NK-92 (cell line): ENCODE data around the gene ZNF136.

Source experiments
- DNase-seq: peaks from one replicate; lab custom pipeline; 2025; ENCODE audit not compliant: unreplicated experiment; lab: John Stamatoyannopoulos, UW

Gene ZNF136

GRCh38 chr19:12187625-12188024 lies 24.7 kb downstream of the ZNF136 start:
- no peak for DNase-seq

DNA sequence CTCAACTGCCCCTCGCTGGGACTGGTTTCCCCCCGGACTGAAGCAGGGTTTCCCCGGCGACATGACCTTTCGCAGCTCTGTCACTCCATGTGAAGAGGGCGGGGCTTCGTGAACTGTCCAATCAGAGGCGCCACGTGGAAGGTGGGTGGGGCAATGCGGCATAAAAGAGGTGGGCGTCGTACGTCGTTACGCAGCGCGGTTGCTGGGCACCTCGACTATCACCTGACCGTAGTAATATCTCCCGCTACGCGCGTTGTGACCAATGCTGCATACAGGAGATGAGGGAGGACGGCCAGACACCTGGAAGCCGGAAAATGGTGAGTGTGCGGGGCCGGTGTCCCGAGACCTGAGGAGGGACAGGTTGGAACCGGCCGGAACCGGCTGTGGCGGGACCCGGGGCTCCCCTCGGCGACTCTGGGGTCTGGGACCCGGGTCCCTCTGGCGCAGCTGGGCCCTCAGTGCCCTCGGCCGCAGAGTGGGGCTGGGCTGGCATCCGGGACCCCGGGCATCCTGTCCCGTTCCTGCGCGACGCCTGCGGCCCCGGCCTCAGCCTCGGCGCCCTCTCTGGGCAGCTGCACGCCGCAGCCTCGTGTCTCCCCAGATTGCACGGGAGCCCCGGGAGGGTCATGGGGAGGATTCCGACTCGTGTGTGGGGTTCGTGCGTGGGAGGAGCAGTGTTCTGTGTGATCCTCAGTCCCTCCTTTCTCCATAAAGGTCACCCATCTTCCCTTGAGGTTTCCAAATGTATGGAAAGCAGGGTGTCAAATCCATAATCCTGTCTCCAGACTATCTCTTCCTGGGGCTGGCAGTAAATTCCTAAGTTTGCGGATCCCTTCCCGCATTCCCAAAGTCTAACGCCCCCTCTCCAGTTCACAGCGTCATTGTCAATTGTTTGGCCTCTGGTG lies 32.2 kb downstream of the ZNF136 start:
- DNase-seq = no peak

DNA sequence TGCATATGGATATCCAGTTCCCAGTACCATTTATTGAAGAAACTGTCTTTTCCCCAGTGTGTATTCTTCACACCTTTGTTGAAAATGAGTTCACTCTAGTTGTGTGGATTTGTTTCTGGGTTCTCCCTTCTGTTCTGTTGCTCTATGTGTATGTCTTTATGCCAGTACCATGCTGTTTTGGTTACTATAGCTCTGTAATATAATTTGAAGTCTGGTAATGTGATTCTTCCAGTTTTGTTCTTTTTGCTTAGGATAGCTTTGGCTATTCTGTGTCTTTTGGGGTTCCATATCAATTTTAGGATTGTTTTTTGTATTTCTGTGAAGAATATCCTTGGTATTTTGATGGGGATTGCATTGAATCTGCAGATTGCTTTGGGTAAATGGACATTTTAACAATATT lies 35.2 kb downstream of the ZNF136 start:
- DNase-seq = no peak

DNA sequence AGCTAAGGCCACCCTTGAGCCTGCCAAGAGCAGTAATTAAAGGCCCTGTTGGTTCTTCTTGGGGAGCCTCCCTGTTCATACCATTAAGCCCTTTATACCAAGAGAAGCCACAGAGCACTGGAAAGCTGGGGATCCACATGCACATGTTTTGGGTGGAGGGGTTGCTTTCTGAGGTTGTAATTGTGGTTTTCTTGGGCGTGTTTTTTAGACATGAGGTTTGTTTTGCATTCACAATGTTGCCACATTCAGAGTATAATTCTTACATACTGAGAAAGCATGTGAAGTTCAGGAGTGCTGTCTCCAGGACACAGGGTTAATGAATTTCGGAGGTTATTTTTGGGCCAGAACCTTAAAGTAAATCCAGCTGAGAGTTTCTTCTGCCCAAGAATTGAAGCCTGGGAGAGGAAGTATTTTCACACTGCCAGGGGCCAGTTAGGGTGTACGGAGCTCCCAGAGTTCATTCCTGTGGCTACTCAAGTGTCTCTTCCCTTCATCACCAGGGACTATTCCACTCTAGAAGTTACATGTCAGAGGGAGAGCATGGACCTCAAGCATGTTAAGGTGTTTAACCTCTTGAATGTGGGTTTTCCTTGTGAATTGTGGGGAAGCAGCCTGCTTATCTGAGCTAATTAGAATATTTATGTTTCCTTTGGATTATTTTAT lies 37.0 kb downstream of the ZNF136 start:
- DNase-seq = no peak

DNA sequence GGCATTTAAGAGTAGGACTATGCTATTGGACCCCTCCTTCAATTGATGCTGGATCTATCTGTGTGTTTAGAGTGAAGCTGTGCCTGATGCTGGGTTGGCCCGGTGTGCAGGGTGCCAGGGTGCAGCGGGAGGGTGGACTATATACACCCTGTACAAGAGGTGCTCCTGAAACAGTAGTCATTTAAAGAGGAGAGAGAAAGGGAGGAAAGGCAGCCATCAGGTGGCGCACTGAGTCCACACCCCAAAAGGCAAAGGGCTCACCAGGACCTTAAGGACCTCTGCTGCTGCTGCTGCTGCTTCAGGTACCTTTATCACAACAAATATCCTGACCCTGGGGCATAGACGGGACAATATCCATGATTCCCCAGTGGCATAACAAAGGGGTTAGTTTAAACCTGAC lies 39.4 kb downstream of the ZNF136 start:
- DNase-seq = no peak

DNA sequence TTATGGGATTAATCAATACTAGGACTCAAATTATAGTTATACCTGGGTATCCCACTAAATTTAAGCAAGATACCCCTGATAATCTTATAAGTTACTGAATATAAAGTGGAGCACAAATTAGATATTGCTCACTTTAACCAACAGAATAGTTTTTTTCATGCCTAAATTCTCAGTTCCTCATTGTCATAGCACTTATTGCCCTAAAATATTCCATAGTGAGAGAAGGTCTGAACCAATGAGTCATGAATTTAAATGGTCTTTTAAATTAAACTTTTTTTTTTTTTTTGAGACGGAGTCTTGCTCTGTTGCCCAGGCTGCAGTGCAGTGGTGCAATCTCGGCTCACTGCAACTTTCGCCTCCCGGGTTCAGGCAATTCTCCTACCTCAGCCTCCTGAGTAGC lies 42.4 kb downstream of the ZNF136 start:
- DNase-seq = no peak

GRCh38 chr19:12208221-12208620 lies 45.3 kb downstream of the ZNF136 start:
- no peak for DNase-seq

GRCh38 chr19:12217332-12217731 lies 54.4 kb downstream of the ZNF136 start:
- no peak for DNase-seq

GRCh38 chr19:12222980-12223630 lies 60.2 kb downstream of the ZNF136 start:
- no peak for DNase-seq

GRCh38 chr19:12224676-12225075 lies 61.8 kb downstream of the ZNF136 start:
- no peak for DNase-seq

DNA sequence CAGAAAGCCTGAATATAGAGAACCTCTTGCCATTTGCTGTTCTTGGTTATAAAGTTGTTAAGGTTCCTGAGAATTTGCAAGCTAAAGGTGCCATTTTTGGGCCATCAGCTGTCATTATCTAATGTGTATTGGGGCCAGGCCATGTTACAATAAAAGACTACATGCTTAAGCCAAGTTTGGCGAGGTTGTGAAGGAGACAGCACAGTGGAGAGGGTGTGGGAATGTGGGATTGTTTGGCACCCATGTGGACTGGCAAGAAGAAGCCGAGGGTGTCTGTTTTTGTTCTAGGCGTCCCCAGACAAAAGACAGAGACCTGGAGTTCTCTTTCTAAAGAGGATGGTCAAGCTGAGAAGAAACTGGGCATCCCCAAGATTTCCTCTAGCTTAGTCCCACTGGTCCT lies 67.1 kb downstream of the ZNF136 start:
- no peak for DNase-seq

- DNase-seq = no peak
Observed at GRCh38 chr19:12230751-12231733, 68.1 kb downstream of the ZNF136 start.

- DNase-seq = no peak
Observed at GRCh38 chr19:12232961-12233360, 70.1 kb downstream of the ZNF136 start.

DNA sequence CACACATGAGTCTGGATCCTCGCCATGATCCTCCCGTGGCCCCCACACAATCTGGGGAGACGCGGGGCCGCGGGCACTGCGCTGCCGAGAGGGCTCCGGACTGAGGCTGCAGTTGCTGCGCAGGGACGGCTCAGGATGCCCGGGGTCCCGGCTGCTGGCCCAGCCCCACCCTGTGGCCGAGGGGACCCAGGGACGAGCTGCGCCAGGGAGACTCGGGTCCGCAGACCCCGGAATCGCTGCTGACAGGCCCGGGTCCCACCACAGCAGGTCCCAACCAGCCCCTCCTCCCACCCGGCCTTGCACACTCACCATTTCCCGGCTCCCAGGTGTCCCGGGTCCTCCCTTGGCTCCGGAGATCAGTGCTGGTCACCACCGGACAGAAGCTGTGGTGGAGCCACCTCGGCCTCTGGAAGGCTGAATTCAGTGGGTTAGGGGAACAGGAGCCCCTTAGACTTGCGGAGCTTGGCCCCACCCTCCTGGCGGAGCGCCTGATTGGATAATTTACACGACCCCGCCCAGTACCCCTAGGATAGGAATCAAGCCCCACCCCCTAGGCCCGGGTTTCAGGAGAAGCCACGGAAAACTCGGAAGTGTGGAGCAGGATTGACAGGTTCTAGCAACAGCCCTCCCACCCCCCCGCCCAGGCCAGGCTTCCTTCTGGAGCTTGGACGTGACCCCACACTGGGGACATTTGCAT lies 74.4 kb downstream of the ZNF136 start:
- DNase-seq = no peak
